ENCODE data around the gene KRT86. TPM values are rescaled to one million over a fixed set of nuclear protein-coding genes. Genes with fewer than 3 reads are reported as not detected.

Gene KRT86
- total and polyA plus RNA-seq, 5 donors, result not detected

Other genes with a start within 250 kb of the KRT86 start
- 100 to 1,000 TPM in 2 of 4 donors, 10 to 100 TPM in 2; 50.2 to 238 (median 85.2) TPM for gene NR4A1, start 223.2 kb upstream of the KRT86 start, total RNA-seq
- gene NR4A1, start 223.2 kb upstream of the KRT86 start, polyA plus RNA-seq, result 417 TPM
- gene ATG101, start 204.7 kb upstream of the KRT86 start, total RNA-seq, result 10 to 100 TPM; 24.8 to 30.2 (median 26.9) TPM
- gene ATG101, start 204.7 kb upstream of the KRT86 start, polyA plus RNA-seq, result 33.0 TPM
- under 1 TPM in 3 of 4 donors, not detected in 1; 0.31 to 0.95 (median 0.44) TPM for gene SMIM41, start 194.9 kb upstream of the KRT86 start, total RNA-seq
- gene SMIM41, start 194.9 kb upstream of the KRT86 start, polyA plus RNA-seq, result 0.61 TPM
- gene KRT80, start 82.6 kb upstream of the KRT86 start, total RNA-seq, result under 1 TPM in 1 of 4 donors, not detected in 3; 0.06 TPM
- 0.05 TPM for gene KRT80, start 82.6 kb upstream of the KRT86 start, polyA plus RNA-seq
- gene KRT7, start 41.4 kb upstream of the KRT86 start, total RNA-seq, result 1 to 10 TPM in 2 of 4 donors, under 1 TPM in 1, not detected in 1; 0.94 to 3.0 (median 1.1) TPM
- gene KRT7, start 41.4 kb upstream of the KRT86 start, polyA plus RNA-seq, result 0.16 TPM
- not detected for gene KRT81, start 16.9 kb downstream of the KRT86 start, total RNA-seq
- gene KRT81, start 16.9 kb downstream of the KRT86 start, polyA plus RNA-seq, result not detected
- gene KRT83, start 46.8 kb downstream of the KRT86 start, total RNA-seq, result not detected
- not detected for gene KRT83, start 46.8 kb downstream of the KRT86 start, polyA plus RNA-seq
- gene KRT85, start 92.8 kb downstream of the KRT86 start, total RNA-seq, result not detected
- not detected for gene KRT85, start 92.8 kb downstream of the KRT86 start, polyA plus RNA-seq
- not detected for gene KRT84, start 111.0 kb downstream of the KRT86 start, total RNA-seq
- gene KRT84, start 111.0 kb downstream of the KRT86 start, polyA plus RNA-seq, result not detected
- not detected for gene KRT82, start 131.7 kb downstream of the KRT86 start, total RNA-seq
- gene KRT82, start 131.7 kb downstream of the KRT86 start, polyA plus RNA-seq, result not detected
- not detected for gene KRT75, start 159.7 kb downstream of the KRT86 start, total RNA-seq
- gene KRT75, start 159.7 kb downstream of the KRT86 start, polyA plus RNA-seq, result 0.07 TPM
- gene KRT6B, start 177.5 kb downstream of the KRT86 start, total RNA-seq, result not detected
- not detected for gene KRT6B, start 177.5 kb downstream of the KRT86 start, polyA plus RNA-seq
- gene KRT6C, start 199.2 kb downstream of the KRT86 start, total RNA-seq, result not detected
- gene KRT6C, start 199.2 kb downstream of the KRT86 start, polyA plus RNA-seq, result not detected
- not detected for gene KRT6A, start 218.6 kb downstream of the KRT86 start, total RNA-seq
- gene KRT6A, start 218.6 kb downstream of the KRT86 start, polyA plus RNA-seq, result not detected
- gene KRT5, start 245.7 kb downstream of the KRT86 start, total RNA-seq, result not detected
- 0.07 TPM for gene KRT5, start 245.7 kb downstream of the KRT86 start, polyA plus RNA-seq